Stimulated activated CD8-positive, alpha-beta memory T cell treated with anti-CD3 and anti-CD28 coated beads, Interleukin-7, amount 100 ng/mL, for 4 hours (primary cell): ENCODE results near the gene EIF4E.
"Not testable (repeated sequence)": the region's sequence is repeated elsewhere in the genome, so short reads cannot be mapped to it uniquely, and the experiment has no call there.

ENCODE experiments used
- DNase-seq, 2 donors: peaks; one replicate each; pipeline ENCODE4 v3.0.0-alpha.2; 2020; ENCODE audit warnings: low read depth in 2 of 2

Gene EIF4E

DNA sequence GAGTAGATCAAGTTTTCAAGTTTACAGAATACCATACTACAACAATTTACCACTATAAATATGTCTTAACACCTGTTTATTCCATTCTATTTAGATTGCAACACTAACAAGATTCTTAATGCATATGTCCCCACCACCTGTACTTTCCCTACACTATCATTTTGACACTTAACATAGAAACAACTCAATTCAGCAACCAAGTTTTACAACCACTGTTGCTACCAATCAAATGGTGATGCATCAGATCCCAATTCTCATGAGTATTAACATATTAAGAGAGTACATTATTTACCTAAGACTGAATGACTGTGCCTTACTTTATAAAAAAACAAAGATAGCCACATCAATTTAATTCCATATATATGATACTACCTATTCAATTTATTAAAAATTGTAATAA, 49.4 kb downstream of the EIF4E start:
- no peak for DNase-seq

DNA sequence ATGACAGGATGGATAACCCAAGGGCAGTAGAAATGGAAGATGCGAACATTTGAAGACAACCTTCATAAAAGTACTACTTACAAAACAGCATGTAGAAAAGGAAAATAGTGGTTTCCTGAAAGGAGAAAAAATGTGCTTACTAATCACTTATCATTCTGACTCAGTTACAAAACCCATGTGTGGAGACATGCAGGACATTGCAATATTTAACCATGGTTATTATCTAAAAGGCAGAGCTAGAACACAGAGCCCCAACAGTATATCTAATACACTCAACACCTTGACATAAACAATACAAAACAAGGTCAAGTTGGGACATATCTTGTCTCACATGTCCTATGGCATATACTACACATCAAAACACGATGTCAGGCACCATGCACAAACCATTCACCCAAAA, 55.9 kb downstream of the EIF4E start:
- no peak for DNase-seq

DNA sequence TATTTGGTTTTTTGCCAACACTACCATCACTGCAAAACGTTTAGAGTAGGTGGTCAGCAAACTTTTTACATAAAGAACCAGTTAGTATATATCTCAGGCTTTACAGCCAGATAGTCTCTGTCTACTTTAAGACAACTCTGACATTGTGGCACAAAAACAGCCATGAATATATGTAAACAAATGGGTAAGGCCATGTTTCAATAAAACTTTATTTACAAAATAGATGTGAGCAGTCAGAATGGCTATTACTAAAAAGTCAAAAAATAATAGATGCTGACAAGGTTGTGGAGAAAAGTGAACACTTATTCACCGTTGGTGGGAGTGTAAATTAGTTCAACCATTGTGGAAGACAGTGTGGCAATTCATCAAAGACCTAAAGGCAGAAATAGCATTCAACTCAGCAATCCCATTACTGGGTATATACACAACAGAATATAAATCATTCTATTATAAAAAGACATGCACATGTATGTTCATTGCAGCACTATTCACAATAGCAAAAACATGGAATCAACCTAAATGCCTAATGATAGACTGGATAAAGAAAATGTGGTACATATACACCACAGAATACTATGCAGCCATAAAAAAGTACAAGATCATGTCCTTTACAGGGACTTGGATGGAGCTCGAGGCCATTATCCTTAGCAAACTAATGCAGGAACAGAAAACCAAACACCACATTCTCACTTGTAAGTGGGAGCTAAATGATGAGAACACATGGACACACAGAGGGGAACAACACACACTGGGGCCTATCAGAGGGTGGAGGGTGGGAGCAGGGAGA, 56.6 kb downstream of the EIF4E start:
- not testable (repeated sequence) for DNase-seq

DNA sequence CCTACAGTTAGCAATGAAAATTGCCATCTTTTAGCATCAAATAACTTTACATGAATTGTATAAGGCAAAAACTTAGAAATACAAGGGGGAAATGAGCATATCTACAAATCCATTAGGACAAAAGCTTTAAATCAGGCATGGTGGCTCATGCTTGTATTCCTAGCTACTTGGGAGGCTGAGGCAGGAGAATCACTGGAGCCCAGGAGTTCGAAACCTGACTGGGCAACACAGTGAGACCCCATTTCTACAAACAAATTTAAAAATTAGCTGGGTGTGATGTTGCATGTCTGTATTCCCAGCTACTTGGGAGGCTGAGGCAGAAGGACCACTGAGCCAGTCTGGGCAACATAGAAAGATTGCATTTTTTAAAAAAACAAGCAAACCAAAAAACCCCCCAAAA, 61.3 kb downstream of the EIF4E start:
- no peak for DNase-seq

- DNase-seq, result no peak
Observed at GRCh38 chr4:98865059-98865458, 63.9 kb downstream of the EIF4E start.

GRCh38 chr4:98864560-98864959, 64.4 kb downstream of the EIF4E start:
- DNase-seq, result no peak

DNA sequence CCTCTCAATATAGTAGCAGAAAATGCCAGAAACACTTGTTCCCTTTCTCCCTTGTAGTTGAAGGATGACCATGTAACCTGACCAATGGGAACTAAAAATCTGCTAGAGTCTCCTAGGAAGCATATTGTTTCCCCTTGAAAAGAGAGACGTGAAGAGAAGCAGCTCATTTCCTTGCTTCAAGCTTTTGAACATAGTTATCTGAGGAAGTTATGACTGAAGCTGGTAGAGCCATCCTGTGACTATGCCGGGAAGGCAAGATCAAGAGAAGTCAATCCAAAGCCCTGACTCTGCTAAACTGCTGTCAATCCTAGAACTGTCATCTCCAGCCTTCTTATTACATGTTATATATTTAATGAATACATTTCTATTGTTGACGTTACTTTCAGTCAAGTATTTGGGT, 66.6 kb downstream of the EIF4E start:
- DNase-seq, result no peak

GRCh38 chr4:98861100-98861884, 67.6 kb downstream of the EIF4E start:
- no peak for DNase-seq

- DNase-seq, result no peak
Observed at GRCh38 chr4:98851806-98852205, 77.1 kb downstream of the EIF4E start.

DNA sequence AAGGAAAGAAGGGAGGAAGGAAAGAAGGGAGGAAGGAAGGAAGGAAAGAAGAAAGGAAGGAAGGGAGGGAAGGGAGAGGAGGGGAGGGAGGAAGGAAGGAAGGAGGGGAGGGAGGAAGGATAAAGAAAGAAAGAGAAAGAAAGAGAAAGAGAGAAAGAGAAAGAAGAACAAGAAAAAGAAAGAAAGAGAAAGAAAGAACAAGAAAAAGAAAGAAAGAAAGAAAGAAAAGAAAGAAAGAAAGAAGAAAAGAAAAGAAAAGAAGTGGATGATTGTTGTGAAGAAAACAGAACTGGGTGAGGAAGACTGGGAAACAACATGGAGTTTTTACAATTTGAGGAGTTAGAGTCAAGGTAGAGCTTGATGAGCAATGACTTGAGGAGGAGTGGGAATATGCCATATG, 78.0 kb downstream of the EIF4E start:
- no peak for DNase-seq

DNA sequence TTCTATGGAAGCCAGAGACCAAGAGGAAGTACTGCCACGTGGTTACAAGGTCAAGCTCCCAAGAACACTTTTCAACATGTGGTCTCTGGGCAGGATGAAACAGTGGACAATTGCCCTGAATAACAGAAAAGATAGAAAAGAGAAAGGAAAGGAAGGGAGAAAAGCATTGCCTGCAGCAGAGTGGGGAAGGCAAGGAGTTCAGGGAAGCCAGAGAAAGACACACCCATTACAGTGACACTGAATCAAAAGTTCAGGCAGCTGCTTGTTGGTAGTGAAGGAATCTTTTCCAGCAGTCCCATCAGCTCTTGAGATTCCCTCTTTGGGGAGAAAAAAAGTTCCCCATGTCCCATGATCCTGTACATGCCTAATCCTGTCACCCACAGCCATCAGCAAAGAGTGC, 80.5 kb downstream of the EIF4E start:
- no peak for DNase-seq

DNA sequence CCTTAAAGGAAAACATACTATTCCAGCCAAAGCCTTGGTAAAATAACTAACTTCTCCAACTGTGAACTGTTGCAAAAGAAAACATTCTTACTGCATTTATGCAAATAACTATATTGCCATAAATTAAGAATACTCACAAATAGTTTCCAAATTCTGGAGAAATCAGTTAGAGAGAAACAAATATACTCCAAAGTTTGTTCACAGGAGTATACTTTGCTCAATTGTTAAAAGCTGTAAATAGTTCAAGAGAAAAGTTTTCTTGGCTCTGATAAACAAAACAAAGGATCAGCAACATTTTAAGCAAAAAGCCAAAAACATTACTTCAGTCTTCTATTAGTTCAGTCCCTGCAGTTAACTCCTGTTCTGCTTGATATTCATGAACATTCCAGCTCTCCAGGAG, 83.0 kb downstream of the EIF4E start:
- no peak for DNase-seq

- not testable (repeated sequence) for DNase-seq
Observed at GRCh38 chr4:98842917-98843316, 86.0 kb downstream of the EIF4E start.

GRCh38 chr4:98838977-98839618, 89.8 kb downstream of the EIF4E start:
- DNase-seq, result no peak

DNA sequence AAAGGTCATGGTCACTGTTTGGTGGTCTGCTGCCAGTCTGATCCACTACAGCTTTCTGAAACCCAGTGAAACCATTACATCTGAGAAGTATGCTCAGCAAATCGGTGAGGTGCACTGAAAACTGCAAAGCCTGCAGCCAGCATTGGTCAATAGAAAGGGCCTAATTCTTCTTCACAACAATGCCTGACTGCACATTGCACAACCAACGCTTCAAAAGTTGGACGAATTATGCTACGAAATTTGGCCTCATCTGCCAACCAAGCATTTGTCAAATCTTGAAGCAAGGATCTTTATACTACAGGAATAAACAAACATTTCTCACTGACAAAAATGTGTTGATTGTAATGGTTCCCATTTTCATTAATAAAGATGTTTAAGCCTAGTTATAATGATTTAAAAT, 90.4 kb downstream of the EIF4E start:
- DNase-seq, result no peak

DNA sequence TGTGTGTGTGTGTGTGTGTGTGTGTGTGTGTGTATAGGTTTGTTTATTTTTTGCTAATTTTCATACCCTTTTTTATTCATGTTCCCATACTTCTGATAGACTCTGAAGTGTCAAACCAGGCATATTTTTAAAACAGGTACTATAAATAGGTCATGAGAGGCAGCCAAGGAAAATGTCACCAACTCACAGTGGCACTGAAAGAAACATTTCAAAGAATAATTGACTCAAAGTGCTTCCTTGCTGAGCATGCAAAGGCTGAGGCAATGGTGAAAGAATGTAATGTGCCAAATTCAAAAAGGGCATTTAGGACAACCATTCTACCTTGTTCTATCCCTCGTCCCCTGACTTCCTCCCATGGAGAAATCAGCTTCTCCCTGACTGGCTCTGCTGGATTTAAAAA, 95.5 kb downstream of the EIF4E start:
- DNase-seq, result no peak

DNA sequence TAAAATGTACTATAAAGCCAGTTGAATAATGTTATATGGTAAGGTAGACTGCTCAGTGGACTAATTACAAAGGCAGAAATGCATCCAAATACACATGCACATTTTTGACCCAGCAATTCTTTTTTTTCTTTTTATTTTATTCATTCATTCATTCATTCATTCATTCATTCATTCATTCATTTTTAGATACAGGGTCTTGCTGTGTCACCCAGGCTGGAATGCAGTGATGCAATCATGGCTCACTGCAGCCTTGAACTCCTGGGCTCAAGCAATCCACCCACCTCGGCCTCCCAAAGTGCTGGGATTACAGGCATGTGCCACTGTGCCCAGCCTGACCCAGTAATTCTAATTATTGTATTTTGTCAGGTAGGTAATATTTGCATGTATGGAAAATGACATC, 97.9 kb downstream of the EIF4E start:
- DNase-seq, result not testable (repeated sequence)
